GM18508 (cell line): ENCODE measurements around the gene STK35.

ENCODE experiments used
- ATAC-seq: cut with Tn5 transposase; IDR thresholded peaks from one replicate; pipeline ENCODE4 v1.9.1; 2021; ENCODE audit warnings: moderate number of reproducible peaks; ENCODE audit not compliant: insufficient read depth, unreplicated experiment

STK35 gene

DNA sequence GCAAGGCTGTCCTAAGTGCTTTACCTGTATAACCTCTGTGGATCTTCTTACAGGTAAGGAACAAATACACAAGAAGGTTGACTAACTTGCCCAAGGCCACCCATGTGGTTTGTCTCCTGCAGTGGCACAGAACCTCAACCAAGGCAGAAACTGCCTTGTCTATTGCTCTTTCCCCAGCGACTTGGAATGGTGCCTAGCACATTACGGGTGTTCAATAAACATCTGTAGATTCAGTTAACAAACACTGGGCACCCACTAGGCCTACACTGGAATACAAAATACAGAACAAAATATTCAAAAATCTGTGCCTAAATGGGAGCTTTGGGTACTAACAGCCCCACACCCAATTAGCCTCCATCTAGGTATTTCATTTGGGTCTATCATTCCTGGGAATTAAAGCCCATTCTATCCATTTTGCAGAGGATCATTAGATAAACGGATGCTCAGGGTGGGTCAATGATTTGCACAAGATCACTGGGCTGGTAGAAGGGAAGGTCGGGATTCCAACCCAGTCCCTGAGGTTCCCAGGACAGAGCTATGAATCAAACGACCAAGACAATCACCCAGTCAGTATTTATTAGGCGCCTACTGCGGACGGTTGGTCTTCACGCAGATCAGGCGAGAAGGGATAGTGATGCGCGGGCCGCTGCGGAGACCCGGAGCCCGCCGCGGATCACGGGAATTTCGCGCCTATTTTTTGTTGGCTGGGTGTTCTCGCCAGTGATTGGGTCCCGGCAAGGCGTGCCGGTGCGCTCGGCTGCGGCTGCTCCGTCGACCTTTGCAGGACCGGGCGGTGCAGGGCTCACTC lies at the start of gene STK35:
TSS of gene STK35 (plus strand) at position 771 of the 808 bp plus-strand sequence. CDS start 55 bp downstream, outside the sequence.
- peak; percentile 29 for ATAC-seq

DNA sequence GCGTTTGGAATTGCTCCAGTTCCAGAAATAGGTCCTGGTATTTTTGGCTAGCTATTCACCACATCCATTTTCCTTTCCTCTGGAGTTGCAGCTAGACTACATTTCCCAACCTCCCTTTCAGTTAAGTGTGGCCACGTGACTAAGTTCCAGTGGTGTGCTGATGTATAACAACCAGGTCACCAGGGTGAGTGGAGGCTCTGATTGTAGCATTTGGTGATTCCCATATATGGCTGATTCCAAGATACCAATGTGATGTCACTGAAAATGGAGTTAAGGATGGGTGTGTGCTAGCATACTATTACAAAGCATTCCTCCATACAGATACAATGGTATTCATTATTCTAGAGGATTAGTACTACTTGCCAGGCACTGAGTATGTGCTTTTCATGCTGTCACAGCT lies 49.7 kb upstream of the STK35 start:
- ATAC-seq = no peak

- no peak for ATAC-seq
These were observed 48.9 kb upstream of the STK35 start for GRCh38 chr20:2052741-2053140.

GRCh38 chr20:2053615-2054014 lies 48.0 kb upstream of the STK35 start:
- ATAC-seq = no peak

DNA sequence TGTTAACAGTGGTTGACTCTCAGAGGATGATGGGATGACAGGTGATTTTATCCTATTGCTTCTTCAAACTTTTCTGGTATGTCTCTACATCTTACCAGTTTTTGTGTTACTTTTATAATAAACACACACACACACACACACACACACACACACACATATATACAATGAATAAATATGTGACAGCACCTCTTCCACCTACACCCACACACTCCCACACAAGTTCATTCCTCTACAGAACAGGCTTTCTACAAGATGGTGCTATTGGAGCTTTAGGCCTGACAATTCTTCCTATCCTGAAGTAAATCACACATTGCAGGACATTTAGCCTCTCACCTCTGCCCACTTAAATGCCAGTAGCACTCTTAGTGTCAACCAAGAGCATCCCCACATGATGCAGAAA lies 46.7 kb upstream of the STK35 start:
- ATAC-seq = no peak

DNA sequence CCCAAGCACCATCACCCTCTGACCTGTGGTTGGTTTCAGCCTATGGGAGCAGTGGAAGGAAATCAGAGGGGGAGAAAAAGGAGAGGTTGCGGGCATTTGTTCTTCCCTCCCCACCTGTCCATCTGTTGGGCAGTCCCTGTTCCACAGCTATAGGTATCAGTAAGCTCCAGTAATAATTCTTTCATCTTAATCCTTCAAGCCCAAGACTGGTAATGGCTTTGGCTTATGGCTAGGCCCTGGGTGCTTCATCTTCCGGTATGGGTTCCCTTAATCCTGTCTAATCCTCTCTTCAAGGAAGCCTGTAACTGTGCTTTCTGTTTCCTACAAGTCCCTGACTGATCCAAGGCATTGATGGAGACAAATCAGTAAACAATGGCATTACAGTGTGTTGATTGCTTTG lies 42.2 kb upstream of the STK35 start:
- no peak for ATAC-seq

- no peak for ATAC-seq
These were observed 36.5 kb upstream of the STK35 start for GRCh38 chr20:2065099-2065498.

GRCh38 chr20:2066461-2067122 lies 35.0 kb upstream of the STK35 start:
- no peak for ATAC-seq

DNA sequence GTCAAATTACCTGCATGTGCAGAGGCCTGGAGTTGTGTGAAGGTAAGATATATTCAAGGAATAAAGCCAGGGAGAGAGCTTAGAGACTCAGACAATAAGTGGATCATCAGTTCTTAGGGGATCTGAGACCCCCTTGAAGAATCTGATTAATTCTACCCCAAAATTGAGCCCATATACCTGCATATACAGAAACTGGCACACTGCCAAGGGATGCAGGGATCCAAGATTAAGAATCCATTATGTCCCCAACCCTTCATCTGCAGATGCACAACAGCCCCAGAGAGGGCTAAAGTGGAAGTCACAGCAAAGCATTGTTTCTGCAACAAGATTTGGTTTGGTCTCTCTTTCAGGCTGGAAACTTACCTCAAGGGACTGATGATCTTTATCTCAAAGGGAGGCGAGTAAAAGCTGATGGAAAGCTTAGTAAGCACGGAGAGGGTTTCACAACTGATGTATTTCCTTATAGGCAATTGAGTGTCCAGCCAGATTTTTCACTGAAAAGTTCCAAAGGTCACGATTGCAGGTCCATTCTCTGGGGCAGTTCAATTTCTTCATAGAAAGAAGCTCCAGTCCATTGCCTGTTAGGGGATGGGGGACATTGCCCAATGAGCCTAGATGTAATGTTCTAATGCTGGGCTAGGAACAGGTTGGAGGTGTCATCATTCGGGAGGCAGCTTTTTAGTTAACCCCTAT lies 20.9 kb upstream of the STK35 start:
- ATAC-seq = no peak

DNA sequence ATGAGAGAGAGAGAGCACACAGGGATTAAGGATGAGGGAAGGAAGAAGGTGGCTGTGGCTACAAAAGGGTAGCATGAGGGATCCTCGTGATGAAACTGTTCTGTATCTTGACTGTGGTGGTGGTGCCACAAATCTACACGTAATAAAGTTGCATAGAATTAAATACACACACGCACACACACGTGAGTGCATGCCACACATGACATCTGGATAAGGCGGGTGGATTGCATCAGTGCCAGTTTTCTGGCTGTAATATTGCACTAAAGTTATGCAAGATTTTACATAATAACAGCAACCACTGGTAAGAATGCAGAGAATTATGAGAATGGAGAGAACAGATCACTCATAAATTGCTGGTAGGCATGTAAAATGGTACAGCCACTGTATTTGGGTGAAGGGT lies 16.9 kb upstream of the STK35 start:
- ATAC-seq = no peak

DNA sequence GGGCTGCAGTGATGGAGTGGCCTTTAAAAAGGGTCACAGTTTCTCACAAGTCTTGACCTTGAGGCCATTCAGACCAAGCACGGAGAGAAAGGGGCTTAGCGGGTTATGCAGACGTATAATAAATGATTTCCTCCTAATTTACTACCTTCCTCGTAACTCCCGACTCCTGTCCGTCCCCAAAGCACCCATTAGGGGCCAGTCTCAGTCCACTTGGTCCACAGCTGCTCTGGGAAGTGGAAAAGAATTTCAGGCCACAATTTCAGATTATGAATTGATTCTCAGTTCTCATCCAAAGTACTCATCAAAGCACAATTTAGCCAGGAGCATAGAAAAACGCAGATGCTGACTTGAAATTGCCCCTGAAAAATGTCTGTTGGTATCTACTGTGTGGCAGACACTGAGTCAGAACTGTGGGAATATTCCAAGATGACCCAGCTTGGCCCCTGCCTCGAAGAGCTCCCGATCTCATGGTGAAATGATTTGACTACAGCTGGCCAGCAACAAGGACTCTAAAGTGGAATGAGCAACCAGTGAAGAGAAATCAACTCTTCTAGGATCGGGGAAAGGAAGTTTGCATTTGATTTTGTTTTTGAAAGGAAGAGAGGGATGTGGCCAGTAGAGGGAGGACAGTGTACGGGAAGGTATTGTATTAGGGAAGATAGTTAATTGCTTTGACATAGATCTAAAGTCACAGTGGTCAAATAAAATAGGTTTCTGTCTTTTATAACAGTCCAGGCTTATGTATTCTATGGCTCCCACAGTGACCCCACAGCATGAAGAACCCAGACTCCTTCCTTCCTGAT lies 15.2 kb upstream of the STK35 start:
- ATAC-seq = no peak

DNA sequence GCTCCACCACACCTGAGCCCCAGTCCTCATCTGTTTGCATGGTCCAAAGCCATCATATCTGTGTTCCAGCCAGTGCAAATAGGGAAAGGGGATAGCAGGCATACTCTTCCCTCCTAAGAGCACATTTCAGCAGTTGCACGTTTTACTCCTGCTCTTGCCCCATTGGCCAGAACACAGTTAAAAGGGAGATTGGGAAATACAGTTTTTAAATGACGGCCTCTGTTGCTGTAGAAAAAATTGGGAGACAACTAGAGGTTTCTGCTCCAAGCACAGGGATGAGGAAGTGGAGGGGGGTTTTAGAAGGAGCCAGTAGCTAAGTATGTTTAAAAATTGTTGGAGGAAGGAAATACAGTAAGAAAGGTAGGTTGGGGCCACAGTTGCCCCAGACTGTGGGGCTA lies 14.6 kb upstream of the STK35 start:
- ATAC-seq = no peak

DNA sequence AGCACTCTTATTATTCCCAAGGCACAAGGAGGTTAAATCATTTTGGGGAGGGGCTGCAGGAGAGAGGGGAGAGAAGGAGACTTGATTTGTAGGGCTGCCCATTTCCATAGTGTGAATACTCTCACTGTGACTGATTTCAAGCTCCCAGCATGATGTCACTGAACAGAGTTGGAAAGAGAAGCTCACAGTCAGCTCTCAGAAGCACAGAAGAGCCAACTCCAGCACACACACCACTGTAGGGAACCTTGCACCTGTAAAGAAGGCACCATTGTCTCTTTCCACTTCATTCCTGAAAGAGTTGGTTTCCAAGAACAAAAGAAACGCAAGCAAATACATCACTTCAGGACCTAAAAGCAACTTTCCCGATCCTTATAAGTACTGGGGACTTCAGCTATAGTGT lies 12.7 kb upstream of the STK35 start:
- no peak for ATAC-seq

GRCh38 chr20:2089447-2089846 lies 12.2 kb upstream of the STK35 start:
- ATAC-seq = no peak

DNA sequence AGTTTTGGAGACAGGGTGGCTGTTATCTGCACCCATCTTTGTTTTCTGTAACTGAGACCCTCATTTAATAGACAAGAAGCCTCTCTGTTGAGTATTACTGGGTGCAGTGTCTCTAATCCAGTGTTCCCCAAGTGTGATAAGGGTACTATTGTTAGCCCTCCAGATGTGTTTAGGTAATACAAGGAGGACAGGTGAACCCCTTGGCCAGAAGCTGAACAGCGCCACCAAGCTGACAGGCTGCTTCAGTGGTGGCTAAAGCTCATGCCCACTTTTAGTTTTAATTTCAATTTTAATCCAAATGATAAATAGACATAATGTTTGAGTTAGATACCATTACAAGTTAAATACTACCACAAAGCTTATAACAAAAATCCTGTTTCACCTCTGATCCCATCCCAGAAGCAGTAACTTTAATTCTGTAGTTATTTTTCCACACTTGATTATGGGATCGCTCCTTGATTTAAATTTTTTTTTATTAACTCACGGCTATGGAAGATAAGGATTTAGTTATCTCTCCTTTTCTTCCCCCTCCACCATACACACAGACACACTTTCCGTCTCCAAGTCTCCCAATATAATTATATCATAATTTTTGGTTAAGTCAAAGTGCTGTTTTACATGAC lies 8.4 kb upstream of the STK35 start:
- no peak for ATAC-seq

DNA sequence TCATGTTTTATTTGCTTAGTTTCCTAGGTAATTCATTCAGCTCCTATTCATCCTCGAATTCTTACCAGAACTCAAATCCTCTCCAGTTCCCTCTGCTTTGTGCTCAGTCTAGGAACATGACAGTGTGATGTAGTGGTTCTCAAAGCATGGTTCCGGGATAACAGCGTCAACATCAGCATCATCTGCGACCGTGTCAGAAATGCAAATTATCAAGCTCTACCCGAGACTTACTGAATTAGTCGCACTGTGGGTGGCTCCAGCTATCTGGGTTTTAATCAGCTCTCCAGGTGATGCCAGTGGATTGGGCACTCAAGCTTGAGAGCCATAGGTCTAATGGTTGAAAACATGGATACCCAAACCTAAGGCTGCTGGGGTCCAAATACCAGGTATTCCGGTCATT lies 7.7 kb upstream of the STK35 start:
- no peak for ATAC-seq

DNA sequence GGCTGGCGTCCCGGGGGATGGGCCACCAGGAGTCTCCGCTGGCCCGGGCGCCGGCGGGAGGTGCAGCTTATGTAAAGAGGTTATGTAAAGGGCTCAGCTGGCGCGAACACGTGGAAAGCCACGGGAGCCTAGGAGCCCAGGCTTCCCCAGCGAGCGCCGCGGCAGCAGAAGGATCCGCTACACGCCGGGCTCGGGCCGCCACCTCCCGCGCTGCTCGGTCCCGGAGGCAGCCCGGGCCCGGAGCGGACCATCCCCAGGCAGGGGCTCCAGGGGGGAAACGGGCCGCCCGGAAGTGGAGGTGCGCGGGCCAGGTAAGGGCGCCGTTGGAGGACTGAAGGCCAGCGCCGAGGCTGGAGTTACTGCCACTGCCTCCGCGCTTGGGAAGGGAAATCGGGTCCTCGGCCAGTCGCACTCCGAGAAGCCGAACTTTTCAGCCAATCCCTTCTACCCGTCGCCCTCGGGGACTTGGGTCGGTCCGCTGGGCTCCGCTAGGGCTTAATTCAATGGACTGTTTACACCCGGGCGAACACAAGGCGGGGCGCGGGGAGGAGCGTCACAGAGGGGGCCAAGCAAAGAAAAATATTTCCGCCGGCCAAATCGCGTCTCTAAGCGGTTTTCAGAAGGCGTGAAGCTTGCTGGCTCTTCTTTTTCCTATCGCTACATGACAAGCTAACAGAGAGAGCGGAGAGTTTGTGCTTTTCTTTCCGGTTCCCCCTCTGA lies 398 bp downstream of the STK35 start:
- ATAC-seq = peak; percentile 50

DNA sequence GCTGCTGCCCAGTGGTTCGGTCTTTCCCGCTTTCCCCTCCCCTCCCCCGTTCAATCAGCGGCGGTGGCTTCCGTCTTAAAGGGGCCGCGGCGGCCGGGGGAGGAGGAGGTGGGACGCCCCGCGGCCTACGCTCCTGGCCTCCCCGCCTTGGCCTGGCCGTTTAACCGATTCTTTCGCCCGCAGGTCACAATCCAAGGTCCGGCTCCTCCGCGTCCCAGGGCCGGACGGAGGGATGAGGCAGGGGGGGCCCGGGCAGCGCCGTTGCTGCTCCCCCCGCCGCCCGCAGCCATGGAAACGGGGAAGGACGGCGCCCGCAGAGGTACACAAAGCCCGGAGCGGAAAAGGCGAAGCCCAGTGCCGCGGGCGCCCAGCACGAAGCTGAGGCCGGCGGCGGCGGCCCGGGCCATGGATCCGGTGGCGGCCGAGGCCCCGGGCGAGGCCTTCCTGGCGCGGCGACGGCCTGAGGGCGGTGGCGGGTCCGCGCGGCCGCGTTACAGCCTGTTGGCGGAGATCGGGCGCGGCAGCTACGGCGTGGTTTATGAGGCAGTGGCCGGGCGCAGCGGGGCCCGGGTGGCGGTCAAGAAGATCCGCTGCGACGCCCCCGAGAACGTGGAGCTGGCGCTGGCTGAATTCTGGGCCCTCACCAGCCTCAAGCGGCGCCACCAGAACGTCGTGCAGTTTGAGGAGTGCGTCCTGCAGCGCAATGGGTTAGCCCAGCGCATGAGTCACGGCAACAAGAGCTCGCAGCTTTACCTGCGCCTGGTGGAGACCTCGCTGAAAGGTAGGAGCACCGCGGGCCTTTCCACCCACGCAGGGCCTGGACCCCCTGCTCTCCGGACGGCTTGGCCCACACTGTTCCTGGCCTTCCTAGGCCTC lies 1.2 kb downstream of the STK35 start:
- ATAC-seq = peak; percentile 32
